ENCODE data around the gene AZI2. TPM values are rescaled to one million over a fixed set of nuclear protein-coding genes. Genes with fewer than 3 reads are reported as not detected.

The AZI2 gene
- total and polyA plus RNA-seq, 7 donors = 25.0 to 87.0 (median 54.0) TPM

GRCh38 chr3:28279770-28280169 lies 68.9 kb downstream of the AZI2 start:
- no peak for DNase-seq
- H3K4me1 ChIP-seq = peaks cover 0 to 16% (median 1%) of the 10 kb centered on the region in 4 donors
- H3K9me3 ChIP-seq = no peaks in the 10 kb centered on the region
- 65 to 72% methylated on average over 4 of the region's 4 CpGs for WGBS, 2 donors
- H3K27ac ChIP-seq = no peak overlapping the region
- no peak overlapping the region for H3K4me3 ChIP-seq
- no peak for TF ChIP-seq POLR2A (IDR thresholded peaks at IDR 0.05)
- no peak for TF ChIP-seq EP300 (IDR thresholded peaks at IDR 0.05)
- no peak for TF ChIP-seq CTCF (IDR thresholded peaks at IDR 0.05)
- no peak for TF ChIP-seq POLR2AphosphoS5 (IDR thresholded peaks at IDR 0.05)
- intact Hi-C loops (cut with DNase I) = no loop called here
- H3K36me3 ChIP-seq = peaks cover 0 to 3% (median 0%) of the 10 kb centered on the region in 4 donors
- H3K27me3 ChIP-seq = no peaks in the 10 kb centered on the region

- H3K36me3 ChIP-seq = peaks cover 0 to 3% (median 0%) of the 10 kb centered on the region in 4 donors
- intact Hi-C loops (cut with DNase I) = no loop called here
- no peaks in the 10 kb centered on the region for H3K27me3 ChIP-seq
- peaks cover 0 to 3% (median 0%) of the 10 kb centered on the region in 4 donors for H3K9me3 ChIP-seq
- H3K4me1 ChIP-seq = peaks cover 0 to 16% (median 1%) of the 10 kb centered on the region in 4 donors
- WGBS, 2 donors = 87 to 91% methylated on average over 2 of the region's 2 CpGs
- TF ChIP-seq CTCF (IDR thresholded peaks at IDR 0.05) (no peak), POLR2AphosphoS5 (IDR thresholded peaks at IDR 0.05) (no peak), POLR2A (IDR thresholded peaks at IDR 0.05) (no peak), EP300 (IDR thresholded peaks at IDR 0.05) (no peak)
- DNase-seq = no peak
- no peak overlapping the region for H3K4me3 ChIP-seq
- no peak overlapping the region for H3K27ac ChIP-seq
Observed at GRCh38 chr3:28278918-28279317, 69.7 kb downstream of the AZI2 start.

- TF ChIP-seq POLR2AphosphoS5 (IDR thresholded peaks at IDR 0.05) (no peak), CTCF (IDR thresholded peaks at IDR 0.05) (no peak), POLR2A (IDR thresholded peaks at IDR 0.05) (no peak), EP300 (IDR thresholded peaks at IDR 0.05) (no peak)
- no peaks in the 10 kb centered on the region for H3K4me1 ChIP-seq
- peaks cover 0 to 13% (median under 1%) of the 10 kb centered on the region in 4 donors for H3K9me3 ChIP-seq
- H3K27ac ChIP-seq = no peak overlapping the region
- H3K4me3 ChIP-seq = no peak overlapping the region
- no peaks in the 10 kb centered on the region for H3K27me3 ChIP-seq
- H3K36me3 ChIP-seq = peaks cover 0 to 20% (median 1%) of the 10 kb centered on the region in 4 donors
- intact Hi-C loops (cut with DNase I) = no loop called here
- no peak for DNase-seq
Observed at GRCh38 chr3:28273837-28274236, 74.8 kb downstream of the AZI2 start.

Other genes with a start within 250 kb of the AZI2 start
- gene CMC1, start 107.2 kb downstream of the AZI2 start, total RNA-seq = 10 to 100 TPM in 2 of 4 donors, 1 to 10 TPM in 2; 6.1 to 16.9 (median 10.1) TPM
- 100 to 1,000 TPM in 1 of 3 donors, 10 to 100 TPM in 2; 49.7 to 111 (median 69.1) TPM for gene CMC1, start 107.2 kb downstream of the AZI2 start, polyA plus RNA-seq
- 1 to 10 TPM; 1.2 to 6.4 (median 3.0) TPM for gene ZCWPW2, start 103 bp downstream of the AZI2 start, total RNA-seq
- gene ZCWPW2, start 103 bp downstream of the AZI2 start, polyA plus RNA-seq = under 1 TPM in 2 of 3 donors, not detected in 1; 0.25 to 0.92 TPM